Urothelium cell line (cell line): ENCODE results near the gene NAA35.
"Not testable (repeated sequence)": the region's sequence is repeated elsewhere in the genome, so short reads cannot be mapped to it uniquely, and the experiment has no call there.

Source experiments
- DNase-seq: peaks from one replicate; pipeline ENCODE4 v3.0.0; 2011; ENCODE audit warnings: low spot score, mixed read lengths
- FAIRE-seq: peaks from 2 replicates; lab custom pipeline; 2011; peaks lifted over from hg19 to GRCh38; lab: Jason Lieb, UNC

Gene NAA35

GRCh38 chr9:85943757-85944430 is 2.9 kb downstream of the NAA35 start:
- no peak for FAIRE-seq
- DNase-seq = no peak

GRCh38 chr9:85944672-85945071 is 3.7 kb downstream of the NAA35 start:
- FAIRE-seq (no peak), DNase-seq (no peak)

GRCh38 chr9:85949586-85950335 is 8.8 kb downstream of the NAA35 start:
- DNase-seq (no peak), FAIRE-seq (no peak)

- FAIRE-seq (no peak), DNase-seq (no peak)
Observed at GRCh38 chr9:85959955-85960354, 19.0 kb downstream of the NAA35 start.

GRCh38 chr9:85960688-85961093 is 19.7 kb downstream of the NAA35 start:
- DNase-seq (no peak), FAIRE-seq (no peak)

GRCh38 chr9:85964526-85964925 is 23.6 kb downstream of the NAA35 start:
- DNase-seq = no peak
- FAIRE-seq = no peak

GRCh38 chr9:85964949-85965348 is 24.0 kb downstream of the NAA35 start:
- no peak for FAIRE-seq
- DNase-seq = no peak

- FAIRE-seq = no peak
- DNase-seq = no peak
Observed at GRCh38 chr9:85969727-85970126, 28.8 kb downstream of the NAA35 start.

GRCh38 chr9:85971731-85972130 is 30.8 kb downstream of the NAA35 start:
- FAIRE-seq = no peak
- no peak for DNase-seq

GRCh38 chr9:85973238-85973637 is 32.3 kb downstream of the NAA35 start:
- FAIRE-seq (no peak), DNase-seq (no peak)

- not testable (repeated sequence) for DNase-seq, FAIRE-seq
Observed at GRCh38 chr9:85974055-85974547, 33.2 kb downstream of the NAA35 start.

- no peak for FAIRE-seq
- DNase-seq = no peak
Observed at GRCh38 chr9:85978496-85978895, 37.5 kb downstream of the NAA35 start.

- DNase-seq = no peak
- FAIRE-seq = no peak
Observed at GRCh38 chr9:85981369-85981768, 40.4 kb downstream of the NAA35 start.

GRCh38 chr9:85984457-85984856 is 43.5 kb downstream of the NAA35 start:
- DNase-seq (no peak), FAIRE-seq (no peak)

- no peak for DNase-seq
- no peak for FAIRE-seq
Observed at GRCh38 chr9:85987236-85987635, 46.3 kb downstream of the NAA35 start.

GRCh38 chr9:85994191-85994590 is 53.2 kb downstream of the NAA35 start:
- no peak for DNase-seq
- FAIRE-seq = no peak

GRCh38 chr9:85995097-85995496 is 54.2 kb downstream of the NAA35 start:
- FAIRE-seq (no peak), DNase-seq (no peak)

GRCh38 chr9:85995599-85995998 is 54.7 kb downstream of the NAA35 start:
- DNase-seq = no peak
- no peak for FAIRE-seq

GRCh38 chr9:86005253-86005775 is 64.4 kb downstream of the NAA35 start:
- FAIRE-seq (no peak), DNase-seq (no peak)

- DNase-seq = no peak
- no peak for FAIRE-seq
Observed at GRCh38 chr9:86009133-86009532, 68.2 kb downstream of the NAA35 start.

- no peak for FAIRE-seq
- no peak for DNase-seq
Observed at GRCh38 chr9:86020731-86021130, 79.8 kb downstream of the NAA35 start.

- DNase-seq = no peak
Observed at GRCh38 chr9:86021166-86021565, 80.2 kb downstream of the NAA35 start.

More at GRCh38 chr9:86021166-86021565, 80.2 kb downstream of the NAA35 start:
- FAIRE-seq = no peak
